Activated CD4-positive, alpha-beta T cell treated with anti-CD3 and anti-CD28 coated beads, Interleukin-2, amount 10 ng/mL, durations not matched to agents 7 days and 5 days (primary cell): Measurements from ENCODE around the gene IMPDH2. TPM values are rescaled to one million over a fixed set of nuclear protein-coding genes. Genes with fewer than 3 reads are reported as not detected.

ENCODE experiments used
- CTCF ChIA-PET: fragments of 350-600 bp; sonication (Branson Sonifier 250); formaldehyde crosslinking; loops from one replicate; lab custom pipeline; 2021; ENCODE audit warnings: antibody characterized with exemption; lab: Charles Lee
- POLR2A ChIA-PET: fragments of 350-600 bp; sonication (Branson Sonifier 250); formaldehyde crosslinking; loops from one replicate; lab custom pipeline; 2021; ENCODE audit warnings: antibody characterized with exemption; lab: Charles Lee
- DNase-seq: peaks from one replicate; pipeline ENCODE4 v3.0.0-alpha.2; 2020
- H3K27ac Mint-ChIP-seq: one replicate; pipeline ENCODE4 v1.8.0; 2021; ENCODE audit warnings: mild to moderate bottlenecking, moderate library complexity, mixed read lengths
- H3K27me3 Mint-ChIP-seq: one replicate; pipeline ENCODE4 v1.8.0; 2021; ENCODE audit warnings: mixed read lengths
- H3K36me3 Mint-ChIP-seq: one replicate; pipeline ENCODE4 v1.8.0; 2021; ENCODE audit warnings: low read depth, mixed read lengths
- H3K4me1 Mint-ChIP-seq: one replicate; pipeline ENCODE4 v1.8.0; 2021; ENCODE audit warnings: mixed read lengths
- H3K4me3 Mint-ChIP-seq: one replicate; pipeline ENCODE4 v1.8.0; 2021; ENCODE audit warnings: mild to moderate bottlenecking, moderate library complexity, mixed read lengths
- H3K9me3 Mint-ChIP-seq: one replicate; pipeline ENCODE4 v1.8.0; 2021; ENCODE audit warnings: mixed read lengths
- total RNA-seq, 2 experiments: library from RNA; stranded (reverse); gene quantifications; one replicate each; pipeline ENCODE4 v1.2.3, GENCODE V29; 2021

The IMPDH2 gene
- total RNA-seq, 2 experiments from 2014 or later, result 152 to 159 TPM

GRCh38 chr3:49001155-49001554 is 28.0 kb downstream of the IMPDH2 start:
- DNase-seq, result no peak
- H3K9me3 Mint-ChIP-seq, result no peaks in the 10 kb centered on the region
- peaks cover 10% of the 10 kb centered on the region for H3K4me1 Mint-ChIP-seq
- CTCF ChIA-PET, result interaction anchor here (0.6 to 1.6 kb wide), 4 partner anchors 21 to 131 kb away, joined by 3 to 4 read pairs (median 4); partner anchors contain the start of genes ARIH2 and NDUFAF3
- no peak overlapping the region for H3K27ac Mint-ChIP-seq
- H3K27me3 Mint-ChIP-seq, result no peaks in the 10 kb centered on the region
- H3K36me3 Mint-ChIP-seq, result no peaks in the 10 kb centered on the region
- H3K4me3 Mint-ChIP-seq, result no peak overlapping the region
- POLR2A ChIA-PET, result no interaction called here

- Mint-ChIP-seq H3K27me3 (no peaks in the 10 kb centered on the region), H3K4me1 (peaks cover 18% of the 10 kb centered on the region), H3K9me3 (no peaks in the 10 kb centered on the region), H3K27ac (peak overlapping the region; percentile 72), H3K36me3 (peaks cover 6% of the 10 kb centered on the region), H3K4me3 (no peak overlapping the region)
- ChIA-PET POLR2A (no interaction called here), CTCF (interaction anchor here (0.6 kb wide), 1 partner anchor 964 kb away, joined by 3 read pairs; no protein-coding TSS in a partner anchor)
- DNase-seq, result no peak
Observed at GRCh38 chr3:48999085-48999858, 29.9 kb downstream of the IMPDH2 start.

GRCh38 chr3:48997714-48998637 is 31.2 kb downstream of the IMPDH2 start:
- Mint-ChIP-seq H3K27ac (no peak overlapping the region), H3K36me3 (peaks cover 8% of the 10 kb centered on the region), H3K4me3 (no peak overlapping the region), H3K9me3 (no peaks in the 10 kb centered on the region), H3K4me1 (peaks cover 29% of the 10 kb centered on the region), H3K27me3 (no peaks in the 10 kb centered on the region)
- ChIA-PET POLR2A (no interaction called here), CTCF (interaction anchor here (0.5 kb wide), 1 partner anchor 482 kb away, joined by 4 read pairs; no protein-coding TSS in a partner anchor)
- no peak for DNase-seq

GRCh38 chr3:48997102-48997635 is 32.0 kb downstream of the IMPDH2 start:
- no peaks in the 10 kb centered on the region for H3K9me3 Mint-ChIP-seq
- ChIA-PET POLR2A (no interaction called here), CTCF (interaction anchor here (1.2 to 1.6 kb wide), 2 partner anchors 9 to 10 kb away, joined by 5 to 7 read pairs; partner anchors contain the start of gene WDR6)
- no peak overlapping the region for H3K27ac Mint-ChIP-seq
- peaks cover 8% of the 10 kb centered on the region for H3K36me3 Mint-ChIP-seq
- H3K27me3 Mint-ChIP-seq, result no peaks in the 10 kb centered on the region
- H3K4me1 Mint-ChIP-seq, result peaks cover 23% of the 10 kb centered on the region
- DNase-seq, result no peak
- no peak overlapping the region for H3K4me3 Mint-ChIP-seq

- no peak for DNase-seq
- H3K4me1 Mint-ChIP-seq, result peaks cover 25% of the 10 kb centered on the region
- no peaks in the 10 kb centered on the region for H3K9me3 Mint-ChIP-seq
- CTCF ChIA-PET, result interaction anchor here (1.2 to 1.6 kb wide), 2 partner anchors 9 to 10 kb away, joined by 5 to 7 read pairs; partner anchors contain the start of gene WDR6
- POLR2A ChIA-PET, result interaction anchor here (0.5 kb wide), 1 partner anchor 179 kb away, joined by 3 read pairs; no protein-coding TSS in a partner anchor
- H3K4me3 Mint-ChIP-seq, result no peak overlapping the region
- H3K27me3 Mint-ChIP-seq, result no peaks in the 10 kb centered on the region
- H3K27ac Mint-ChIP-seq, result no peak overlapping the region
- H3K36me3 Mint-ChIP-seq, result peaks cover 13% of the 10 kb centered on the region
Observed at GRCh38 chr3:48996640-48997039, 32.6 kb downstream of the IMPDH2 start.

GRCh38 chr3:48993834-48994233 is 35.4 kb downstream of the IMPDH2 start:
- POLR2A ChIA-PET, result no interaction called here

GRCh38 chr3:48991851-48992545 is 37.2 kb downstream of the IMPDH2 start:
- ChIA-PET CTCF (interaction anchor here (1.8 to 3.5 kb wide), 3 partner anchors 12 to 30 kb away, joined by 4 to 23 read pairs (median 14); partner anchors contain the start of genes NDUFAF3 and WDR6), POLR2A (interaction anchor here (0.5 to 1.3 kb wide), 2 partner anchors 30 to 100 kb away, joined by 5 read pairs; partner anchors contain the start of gene NDUFAF3)
- H3K4me3 Mint-ChIP-seq, result peak overlapping the region; percentile 91
- H3K4me1 Mint-ChIP-seq, result peaks cover 54% of the 10 kb centered on the region
- no peaks in the 10 kb centered on the region for H3K9me3 Mint-ChIP-seq
- peaks cover 21% of the 10 kb centered on the region for H3K36me3 Mint-ChIP-seq
- no peaks in the 10 kb centered on the region for H3K27me3 Mint-ChIP-seq
- H3K27ac Mint-ChIP-seq, result peak overlapping the region; percentile 75
- no peak for DNase-seq

More at GRCh38 chr3:48993834-48994233, 35.4 kb downstream of the IMPDH2 start:
- CTCF ChIA-PET, result interaction anchor here (0.6 to 2.3 kb wide), 2 partner anchors 13 to 83 kb away, joined by 3 to 8 read pairs; partner anchors contain the start of gene WDR6
- H3K36me3 Mint-ChIP-seq, result peaks cover 19% of the 10 kb centered on the region
- H3K27ac Mint-ChIP-seq, result no peak overlapping the region
- H3K9me3 Mint-ChIP-seq, result no peaks in the 10 kb centered on the region
- no peak for DNase-seq
- no peak overlapping the region for H3K4me3 Mint-ChIP-seq
- H3K27me3 Mint-ChIP-seq, result no peaks in the 10 kb centered on the region
- peaks cover 45% of the 10 kb centered on the region for H3K4me1 Mint-ChIP-seq

GRCh38 chr3:48990636-48991469 is 38.3 kb downstream of the IMPDH2 start:
- peak; percentile 48 for DNase-seq
- Mint-ChIP-seq H3K36me3 (peaks cover 21% of the 10 kb centered on the region), H3K27me3 (no peaks in the 10 kb centered on the region), H3K27ac (peak overlapping the region; percentile 95), H3K4me3 (peak overlapping the region; percentile 91), H3K9me3 (no peaks in the 10 kb centered on the region), H3K4me1 (peaks cover 58% of the 10 kb centered on the region)
- ChIA-PET CTCF (interaction anchor here (1.8 to 3.5 kb wide), 4 partner anchors 13 to 31 kb away, joined by 4 to 23 read pairs (median 10); partner anchors contain the start of genes NDUFAF3 and WDR6), POLR2A (interaction anchor here (0.7 to 1.3 kb wide), 2 partner anchors 17 to 31 kb away, joined by 3 to 5 read pairs; partner anchors contain the start of gene NDUFAF3)

- no peaks in the 10 kb centered on the region for H3K27me3 Mint-ChIP-seq
- ChIA-PET CTCF (interaction anchor here (1.0 to 3.9 kb wide), 7 partner anchors 16 to 114 kb away, joined by 3 to 23 read pairs (median 5); partner anchors contain the start of genes NDUFAF3, QARS1 and WDR6), POLR2A (interaction anchor here (1.7 kb wide), 1 partner anchor 17 kb away, joined by 9 read pairs; the partner anchor contains the start of gene WDR6)
- H3K36me3 Mint-ChIP-seq, result peaks cover 16% of the 10 kb centered on the region
- peak; percentile 65 for DNase-seq
- H3K9me3 Mint-ChIP-seq, result no peaks in the 10 kb centered on the region
- H3K4me3 Mint-ChIP-seq, result peak within 1 kb of the TSS; percentile 91
- H3K4me1 Mint-ChIP-seq, result peaks cover 56% of the 10 kb centered on the region
- H3K27ac Mint-ChIP-seq, result peak within 1 kb of the TSS; percentile 95
Observed at GRCh38 chr3:48989796-48990635, 39.2 kb downstream of the IMPDH2 start, which contains the start of gene P4HTM. Gene P4HTM (plus strand): TSS chr3:48990241. CDS start chr3:48990257, 16 bp downstream.
